HG03139 (cell line): Measurements from ENCODE around the gene MAG.

Experiments used
- ATAC-seq: cut with Tn5 transposase; IDR thresholded peaks from one replicate; pipeline ENCODE4 v1.9.1; 2021; ENCODE audit not compliant: unreplicated experiment

The MAG gene

GRCh38 chr19:35315883-35316282 lies 23.9 kb downstream of the MAG start:
- no peak for ATAC-seq

GRCh38 chr19:35316560-35316959 lies 24.6 kb downstream of the MAG start:
- no peak for ATAC-seq

- ATAC-seq: no peak
Measured at GRCh38 chr19:35317464-35318043, 25.6 kb downstream of the MAG start.

GRCh38 chr19:35318679-35319448 lies 26.9 kb downstream of the MAG start:
- ATAC-seq: no peak

- ATAC-seq: no peak
Measured at GRCh38 chr19:35320065-35320713, 28.2 kb downstream of the MAG start.

DNA sequence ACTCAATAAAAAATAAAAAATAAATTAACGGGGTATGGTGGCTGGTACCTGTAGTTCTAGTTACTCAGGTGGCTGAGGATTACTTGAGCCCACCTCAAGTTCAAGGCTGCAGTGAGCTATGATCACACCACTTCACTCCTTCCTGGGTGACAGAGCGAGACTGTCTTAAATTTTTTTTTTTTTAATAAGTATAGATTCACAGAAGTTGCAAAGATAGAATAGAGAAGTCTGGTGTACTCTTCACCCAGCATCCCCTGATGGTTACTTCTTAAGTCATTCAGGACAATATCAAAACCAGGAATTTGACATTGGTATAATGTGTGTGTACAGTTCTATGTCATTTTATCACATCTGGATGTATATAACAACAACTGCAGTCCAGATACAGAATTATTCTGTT lies 29.3 kb downstream of the MAG start:
- no peak for ATAC-seq

DNA sequence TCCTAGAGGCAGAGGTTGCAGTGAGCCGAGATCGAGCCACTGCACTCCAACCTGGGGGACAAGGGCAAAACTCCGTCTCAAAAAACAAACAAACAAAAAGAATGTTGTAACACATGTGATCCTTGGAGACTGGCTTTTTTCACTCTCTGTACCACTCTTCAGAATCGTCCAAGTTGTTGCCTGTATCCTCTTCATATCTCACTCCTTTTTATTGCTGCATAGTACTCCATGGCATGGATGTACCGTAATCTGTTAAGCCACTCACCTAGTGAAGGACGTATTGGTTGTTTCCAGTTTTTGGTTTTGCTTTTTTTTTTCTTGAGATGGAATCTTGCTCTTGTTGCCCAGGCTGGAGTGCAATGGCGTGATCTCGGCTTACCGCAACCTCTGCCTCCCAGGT lies 30.1 kb downstream of the MAG start:
- ATAC-seq: no peak

DNA sequence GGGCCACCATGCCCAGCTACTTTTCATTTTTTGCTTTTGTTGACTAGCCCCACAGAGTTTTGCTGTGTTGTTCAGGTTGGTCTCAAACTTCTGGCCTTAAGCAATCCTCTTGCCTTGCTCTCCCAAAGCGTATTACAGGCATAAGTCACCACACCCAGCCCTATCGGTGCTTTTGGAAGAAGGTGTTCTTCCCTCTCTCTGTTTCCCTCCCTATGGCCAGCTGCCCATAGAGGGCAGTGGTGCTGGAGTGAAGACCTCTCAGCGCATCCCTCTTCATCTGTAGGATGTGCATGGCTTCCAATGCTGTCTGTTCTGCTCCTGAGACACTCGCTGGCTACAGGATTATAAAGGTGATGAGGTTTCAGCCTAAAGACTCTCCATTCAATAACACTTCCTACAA lies 35.7 kb downstream of the MAG start:
- ATAC-seq: no peak

GRCh38 chr19:35328851-35329285 lies 36.9 kb downstream of the MAG start, which contains the start of gene CD22:
Gene CD22 (plus strand): TSS chr19:35329187. CDS start chr19:35332041, 2,854 bp downstream.
- ATAC-seq: no peak

GRCh38 chr19:35329323-35329722 lies 37.4 kb downstream of the MAG start:
- ATAC-seq: no peak

DNA sequence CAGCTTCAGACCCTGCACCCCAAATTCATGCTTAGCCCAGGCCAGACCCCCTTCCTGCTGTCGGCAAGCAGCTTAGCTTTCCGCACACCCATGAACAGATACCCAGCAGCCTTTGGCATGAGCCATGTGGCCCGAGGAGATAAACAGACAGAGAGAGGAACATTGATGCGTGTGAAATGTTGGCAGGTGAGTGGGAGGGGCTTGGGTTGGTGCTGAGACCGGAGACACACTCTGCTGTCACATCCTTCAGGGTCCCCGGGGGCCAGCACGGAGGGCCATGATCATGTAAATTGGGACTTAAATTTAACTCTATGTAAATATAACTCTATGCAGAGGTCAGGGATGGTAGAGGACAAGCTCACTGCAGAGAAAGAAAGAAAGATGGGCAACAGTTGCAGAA lies 38.5 kb downstream of the MAG start:
- ATAC-seq: peak; percentile 43

- no peak for ATAC-seq
Measured at GRCh38 chr19:35331551-35332214, 39.7 kb downstream of the MAG start.

GRCh38 chr19:35332817-35333216 lies 40.9 kb downstream of the MAG start:
- no peak for ATAC-seq

GRCh38 chr19:35334144-35334753 lies 42.3 kb downstream of the MAG start:
- no peak for ATAC-seq

DNA sequence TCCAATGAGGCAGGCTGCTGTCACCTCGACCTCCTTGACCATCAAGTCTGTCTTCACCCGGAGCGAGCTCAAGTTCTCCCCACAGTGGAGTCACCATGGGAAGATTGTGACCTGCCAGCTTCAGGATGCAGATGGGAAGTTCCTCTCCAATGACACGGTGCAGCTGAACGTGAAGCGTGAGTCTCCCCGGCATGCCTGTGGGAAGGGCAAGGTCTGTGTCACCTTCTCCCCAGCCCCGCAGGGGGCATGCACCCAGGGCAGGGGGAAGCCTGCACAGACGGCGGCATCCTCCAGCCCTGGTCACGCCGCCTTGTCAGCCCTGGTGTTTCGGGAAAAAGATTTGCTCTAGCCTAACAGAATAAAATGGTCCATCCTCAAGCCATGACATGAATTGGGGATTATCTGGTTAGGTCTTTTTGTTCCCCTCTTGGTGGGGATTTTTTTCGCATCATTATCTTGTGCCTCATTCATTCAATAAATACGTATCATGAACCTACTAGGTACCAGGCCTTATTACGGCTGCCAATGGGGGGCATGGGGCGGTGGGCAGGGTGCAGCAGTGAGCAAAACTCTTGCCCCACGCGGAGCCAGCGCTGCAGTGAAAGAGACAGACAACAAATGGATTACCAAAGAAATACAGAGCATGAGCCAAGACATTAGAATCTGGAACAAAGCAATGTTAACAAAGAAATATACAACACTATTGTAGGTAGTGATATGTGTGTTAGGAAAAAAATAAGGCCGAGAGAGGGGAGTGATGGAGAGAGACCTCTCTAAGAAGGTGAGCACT lies 44.4 kb downstream of the MAG start:
- ATAC-seq: no peak

- no peak for ATAC-seq
Measured at GRCh38 chr19:35337097-35337983, 45.4 kb downstream of the MAG start.

- no peak for ATAC-seq
Measured at GRCh38 chr19:35337984-35338296, 46.0 kb downstream of the MAG start.

GRCh38 chr19:35340431-35340830 lies 48.5 kb downstream of the MAG start:
- no peak for ATAC-seq

GRCh38 chr19:35341006-35341405 lies 49.0 kb downstream of the MAG start:
- no peak for ATAC-seq
